ENCODE data around the gene RGS11. TPM values are rescaled to one million over a fixed set of nuclear protein-coding genes. Genes with fewer than 3 reads are reported as not detected.

The RGS11 gene
- total RNA-seq, 1 experiment from 2014 or later = 2.9 TPM

DNA sequence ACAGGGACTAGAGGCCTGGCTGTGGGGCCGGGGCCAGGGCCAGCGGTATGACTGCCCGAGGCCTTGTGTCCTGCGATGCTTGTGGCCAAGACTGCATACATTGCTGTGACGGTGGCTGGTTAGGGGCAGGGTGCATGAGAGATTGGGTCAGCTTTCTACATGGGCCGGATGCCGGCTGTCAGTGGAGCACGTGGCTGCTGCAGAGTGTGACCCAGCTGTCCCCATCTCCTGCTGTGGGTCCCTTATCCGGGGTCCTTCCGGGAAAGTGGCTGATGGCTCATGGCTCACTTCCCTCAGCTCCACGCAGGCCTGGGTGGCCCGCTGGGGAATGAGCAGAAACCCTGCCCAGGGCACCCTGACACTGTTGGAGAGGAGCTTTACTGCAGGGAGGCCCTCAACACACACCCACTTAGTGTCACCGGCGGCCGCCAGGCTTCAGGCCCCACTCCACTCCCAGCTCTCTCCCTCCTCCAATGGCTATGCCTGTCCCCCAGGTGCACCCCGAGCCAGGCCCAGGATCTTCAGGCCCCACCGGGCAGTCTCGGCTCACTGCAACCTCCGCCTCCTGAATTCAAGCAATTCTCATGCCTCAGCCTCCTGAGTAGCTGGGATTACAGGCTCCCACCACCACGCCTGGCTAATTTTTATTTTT, 808 bp upstream of the RGS11 start:
- no peak overlapping the region for H3K4ac ChIP-seq (ENCODE audit: low read depth, low read length)
- H3K27me3 ChIP-seq (ENCODE audit: insufficient read depth, low read length) = peaks cover 3% of the 10 kb centered on the region; the same call in 1 of the 2 replicates
- no peak overlapping the region for H2BK120ac ChIP-seq (ENCODE audit: low read depth, low read length, poor library complexity, severe bottlenecking)
- Mint-ChIP-seq H3K4me3 (peak overlapping the region; percentile 58 to 79), H3K4me1 (peaks cover 0 to 2% of the 10 kb centered on the region in 2 experiments; a peak in 1 of 4 replicates), H3K36me3 (ENCODE audit: insufficient read depth in 1 of 3, low read depth in 3 of 3) (no peaks in the 10 kb centered on the region), H3K9me3 (no peaks in the 10 kb centered on the region; a peak in 1 of 5 replicates), H3K27ac (no peak overlapping the region), H3K27me3 (ENCODE audit: low read depth) (peaks cover 55% of the 10 kb centered on the region)
- H3T11ph ChIP-seq (ENCODE audit: low read length) = no peak overlapping the region
- H3K14ac ChIP-seq (ENCODE audit: insufficient read depth, low read length) = no peak overlapping the region
- H3K79me2 ChIP-seq (ENCODE audit: insufficient read depth, low read length) = no peaks in the 10 kb centered on the region
- no peak overlapping the region for H3K18ac ChIP-seq (ENCODE audit: insufficient read length, low read depth, low read length)
- no peak overlapping the region for H2BK12ac ChIP-seq (ENCODE audit: insufficient read length, low read depth, low read length)
- H3K56ac ChIP-seq (ENCODE audit: insufficient read length, low read depth, low read length) = no peak overlapping the region
- H4K20me1 ChIP-seq (ENCODE audit: control insufficient read depth, insufficient read depth, insufficient read length) = no peaks in the 10 kb centered on the region
- H3K79me1 ChIP-seq (ENCODE audit: insufficient read depth, low read depth, low read length, poor library complexity, severe bottlenecking) = no peaks in the 10 kb centered on the region
- peak; percentile 34 for DNase-seq
- H4K91ac ChIP-seq (ENCODE audit: insufficient read length, low read depth, low read length) = no peak overlapping the region
- H3K4me2 ChIP-seq (ENCODE audit: insufficient read depth, insufficient read length, low read length) = no peak overlapping the region
- TF ChIP-seq CTCF (conservative IDR thresholded peaks at IDR 0.05) = no peak
- H2BK20ac ChIP-seq (ENCODE audit: low read depth, low read length, poor library complexity, severe bottlenecking) = no peak overlapping the region
- H2AK5ac ChIP-seq (ENCODE audit: insufficient read length, low read length) = no peak overlapping the region
- H3K27ac ChIP-seq (ENCODE audit: insufficient read length, low read depth, low read length) = no peak overlapping the region
- no peak overlapping the region for H3K9ac ChIP-seq (ENCODE audit: extremely low read depth, insufficient read length, low read length)
- no peak overlapping the region for H4K5ac ChIP-seq (ENCODE audit: insufficient read length, low read depth, low read length)
- H3K4me1 ChIP-seq (ENCODE audit: insufficient read depth, low read length) = no peaks in the 10 kb centered on the region
- no peaks in the 10 kb centered on the region for H3K9me3 ChIP-seq (ENCODE audit: control insufficient read depth, low read depth, low read length)
- no peak overlapping the region for H2AFZ ChIP-seq (ENCODE audit: low read length)
- H3K23me2 ChIP-seq (ENCODE audit: insufficient read length, low read depth, low read length, poor library complexity, severe bottlenecking) = peaks cover 8% of the 10 kb centered on the region
- no peak overlapping the region for H2BK15ac ChIP-seq (ENCODE audit: low read depth, low read length)
- H2BK5ac ChIP-seq (ENCODE audit: insufficient read length, low read length) = no peak overlapping the region
- WGBS (ENCODE audit: extremely low coverage, insufficient read length, low lambda C conversion rate) = no CpG with 5 or more reads among the region's 20 CpGs
- H3K23ac ChIP-seq (ENCODE audit: insufficient read length, low read depth, low read length) = no peak overlapping the region
- no peak overlapping the region for H4K8ac ChIP-seq (replicated peaks; ENCODE audit: insufficient read length, low read depth, low read length)
